PFSK-1 (cell line): Measurements from ENCODE around the gene LHPP.

ENCODE experiments used
- POLR2AphosphoS5 ChIP-seq: IDR thresholded peaks from 2 replicates; pipeline ENCODE4 v1.6.1; 2012; ENCODE audit warnings: low read depth, mild to moderate bottlenecking, control low read depth, low read length, moderate library complexity
- REST ChIP-seq, 2 experiments: IDR thresholded peaks; 2 replicates each; pipeline versions ENCODE4 v1.6.1 to v1.8.0; 2011 to 2012; ENCODE audit warnings: low read depth in 2 of 2, low read length in 2 of 2, control low read depth in 1 of 2, inconsistent platforms in 1 of 2, mild to moderate bottlenecking in 1 of 2, moderate library complexity in 1 of 2; ENCODE audit not compliant: insufficient read depth in 1 of 2
- SIN3A ChIP-seq: IDR thresholded peaks from 2 replicates; pipeline ENCODE4 v1.6.1; 2012; ENCODE audit warnings: mild to moderate bottlenecking, low read length, moderate library complexity, borderline replicate concordance; ENCODE audit not compliant: insufficient read depth
- TAF1 ChIP-seq: IDR thresholded peaks from 2 replicates; pipeline ENCODE4 v1.6.1; 2012; ENCODE audit warnings: low read length, control low read depth, borderline replicate concordance; ENCODE audit not compliant: insufficient read depth

GRCh38 chr10:124433461-124433860 lies 28.2 kb upstream of the LHPP start:
- TF ChIP-seq POLR2AphosphoS5 (no peak), SIN3A (no peak), TAF1 (no peak), REST (IDR thresholded peaks at IDR 0.05; ENCODE audit: insufficient read depth in 1 of 2, low read depth in 2 of 2, low read length in 2 of 2) (no peak)
